Endothelial cell of umbilical vein (primary cell): Measurements from ENCODE around the gene CALN1. TPM values are rescaled to one million over a fixed set of nuclear protein-coding genes. Genes with fewer than 3 reads are reported as not detected.

ENCODE experiments used
- BruUV-seq: library from RNA; stranded (reverse); fragments of 400-500 nt; replicated peaks from 2 replicates; lab custom pipeline; 2021; lab: Mats Ljungman, UMichigan
- CTCF ChIA-PET: fragments of 300-600, 350-600 bp; sonication (Branson Sonifier 250); formaldehyde crosslinking; loops from one replicate; lab custom pipeline; 2021; ENCODE audit warnings: antibody characterized with exemption, inconsistent platforms; lab: Charles Lee
- POLR2A ChIA-PET: fragments of 300-600, 350-600 bp; sonication (Branson Sonifier 250); formaldehyde crosslinking; loops from one replicate; lab custom pipeline; 2021; ENCODE audit warnings: antibody characterized with exemption, inconsistent platforms; lab: Charles Lee
- DNase-seq: peaks from one replicate; pipeline ENCODE4 v3.0.0-alpha.2; 2011; ENCODE audit warnings: low read depth, low spot score
- FAIRE-seq: peaks from 2 replicates; lab custom pipeline; 2011; peaks lifted over from hg19 to GRCh38; lab: Jason Lieb, UNC
- H2AFZ ChIP-seq: 2 replicates; pipeline ENCODE4 v1.6.0; 2012; ENCODE audit warnings: low read depth, low read length, control low read depth, inconsistent platforms
- H3K27ac ChIP-seq: 2 replicates; pipeline ENCODE4 v1.5.1; 2011; ENCODE audit warnings: low read depth, mild to moderate bottlenecking, control low read depth, low read length, moderate library complexity; ENCODE audit not compliant: insufficient read depth
- H3K27me3 ChIP-seq, 2 experiments: 2 replicates each; pipeline versions ENCODE4 v1.6.0 to v1.6.1; 2011; ENCODE audit warnings: low read length in 2 of 2, mixed read lengths in 1 of 2; ENCODE audit not compliant: control insufficient read depth in 2 of 2, insufficient read depth in 2 of 2
- H3K36me3 ChIP-seq, 2 experiments: 2 replicates in 1 of 2; 3 replicates in 1 of 2; pipeline ENCODE4 v1.5.1; 2011; ENCODE audit warnings: low read length in 2 of 2, mild to moderate bottlenecking in 1 of 2, moderate library complexity in 1 of 2; ENCODE audit not compliant: control insufficient read depth in 2 of 2, insufficient read depth in 2 of 2; ENCODE audit errors: extremely low read depth in 1 of 2
- H3K4me1 ChIP-seq: 3 replicates; pipeline ENCODE4 v1.5.1; 2011; ENCODE audit warnings: mild to moderate bottlenecking, low read length; ENCODE audit not compliant: control insufficient read depth, insufficient read depth; ENCODE audit errors: extremely low read depth
- H3K4me2 ChIP-seq: 2 replicates; pipeline ENCODE4 v1.6.1; 2011; ENCODE audit warnings: low read length, control low read depth, mixed read lengths; ENCODE audit not compliant: insufficient read depth
- H3K4me3 ChIP-seq, 3 experiments: fragments of 200-600 bp in 1 of 3; sonication (generic), shearing (Covaris generic) in 1 of 3; replicated peaks in 1 of 3; 2 replicates each; pipeline ENCODE4 v1.5.1; 2011 to 2016; ENCODE audit warnings: control low read depth in 3 of 3, low read length in 3 of 3, mild to moderate bottlenecking in 2 of 3, inconsistent platforms in 1 of 3, low read depth in 1 of 3, moderate library complexity in 1 of 3; ENCODE audit not compliant: insufficient read depth in 1 of 3
- H3K79me2 ChIP-seq: 2 replicates; pipeline ENCODE4 v1.6.0; 2012; ENCODE audit warnings: low read length, inconsistent platforms; ENCODE audit not compliant: control insufficient read depth, insufficient read depth
- H3K9ac ChIP-seq: replicated peaks from 2 replicates; pipeline ENCODE3; 2011; ENCODE audit warnings: low read length, control low read depth; ENCODE audit not compliant: insufficient read depth; ENCODE audit errors: extremely low read depth
- H3K9me1 ChIP-seq: replicated peaks from 3 replicates; pipeline ENCODE4 v1.6.0; 2011; ENCODE audit warnings: mild to moderate bottlenecking, low read length; ENCODE audit not compliant: control insufficient read depth, insufficient read depth; ENCODE audit errors: extremely low read depth
- H3K9me3 ChIP-seq: replicated peaks from 2 replicates; pipeline ENCODE4 v1.5.1; 2012; ENCODE audit warnings: low read length, inconsistent platforms; ENCODE audit not compliant: control insufficient read depth, insufficient read depth
- H4K20me1 ChIP-seq: replicated peaks from 2 replicates; pipeline ENCODE3; 2011; ENCODE audit warnings: mild to moderate bottlenecking, low read length; ENCODE audit not compliant: control insufficient read depth, insufficient read depth; ENCODE audit errors: extremely low read depth
- EZH2 ChIP-seq: IDR thresholded peaks from 2 replicates; pipeline ENCODE4 v1.6.1; 2012; ENCODE audit warnings: borderline replicate concordance, low read depth, mild to moderate bottlenecking, moderate library complexity, low read length, inconsistent platforms; ENCODE audit not compliant: severe bottlenecking
- FOS ChIP-seq: IDR thresholded peaks from 2 replicates; pipeline ENCODE4 v1.6.1; 2011; ENCODE audit warnings: mild to moderate bottlenecking, low read length, moderate library complexity, borderline replicate concordance; ENCODE audit not compliant: insufficient read depth
- GATA2 ChIP-seq: IDR thresholded peaks from 2 replicates; pipeline ENCODE4 v1.7.0; 2011; ENCODE audit warnings: low read depth, mild to moderate bottlenecking, moderate library complexity, mixed read lengths, low read length; ENCODE audit not compliant: insufficient read length, insufficient read depth
- JUN ChIP-seq: IDR thresholded peaks from 2 replicates; pipeline ENCODE4 v1.6.1; 2011; ENCODE audit warnings: borderline replicate concordance, low read depth; ENCODE audit not compliant: insufficient read length, insufficient read depth
- MYC ChIP-seq: IDR thresholded peaks from one replicate; pipeline ENCODE4 v1.6.1; 2011; ENCODE audit warnings: mild to moderate bottlenecking, low read depth, low read length
- POLR2A ChIP-seq: IDR thresholded peaks from 2 replicates; pipeline ENCODE4 v1.6.1; 2012; ENCODE audit warnings: low read depth, mild to moderate bottlenecking, control low read depth, low read length
- POLR2AphosphoS5 ChIP-seq: IDR thresholded peaks from 2 replicates; pipeline ENCODE4 v1.6.1; 2012; ENCODE audit warnings: low read depth, mild to moderate bottlenecking, control low read depth, low read length, moderate library complexity; ENCODE audit not compliant: insufficient read depth
- dilution Hi-C: fragments of 300-500 bp; cut with MboI; formaldehyde crosslinking; loops from one replicate; pipeline ENCODE4 v1.15.0; 2019; ENCODE audit warnings: low sequenced_read_pairs; ENCODE audit not compliant: extremely low pct_ligation_motif_present
- intact Hi-C: fragments of 100-400 bp; cut with micrococcal nuclease; formaldehyde crosslinking; loops from one replicate; pipeline ENCODE4 v1.10.0; 2022
- polyA plus RNA-seq, 4 experiments: library from polyadenylated mRNA; depleted of rRNA in 3 of 4; stranded (reverse) in 3 of 4; unstranded in 1 of 4; fragments of >200 nt; gene quantifications; 2 replicates each; pipeline versions ENCODE4 v1.2.1 to v1.2.3, GENCODE V29; 2011 to 2012; ENCODE audit warnings: missing spikeins in 1 of 4
- total RNA-seq: library from RNA; stranded (reverse); gene quantifications from 2 replicates; pipeline ENCODE4 v1.2.3, GENCODE V29; 2021
- TF ChIP-seq, protein P1 (sequence below): IDR thresholded peaks from 2 replicates; pipeline ENCODE4 v1.6.1; 2011; ENCODE audit not compliant: insufficient read depth, insufficient read length
- TF ChIP-seq, protein P2 (sequence below), 2 donors: IDR thresholded peaks; 1 replicate in 1 of 2; 2 replicates in 1 of 2; pipeline ENCODE4 v1.5.1; 2011; ENCODE audit warnings: low read length in 2 of 2, mild to moderate bottlenecking in 2 of 2, moderate library complexity in 2 of 2, control low read depth in 1 of 2, inconsistent platforms in 1 of 2, low read depth in 1 of 2; ENCODE audit not compliant: insufficient read depth in 1 of 2; ENCODE audit errors: extremely low read depth in 1 of 2

Gene CALN1
- total and polyA plus RNA-seq, 2 donors (not counting 3 experiments of a cell fraction or from before 2014, with no cell fraction given), result not detected

DNA sequence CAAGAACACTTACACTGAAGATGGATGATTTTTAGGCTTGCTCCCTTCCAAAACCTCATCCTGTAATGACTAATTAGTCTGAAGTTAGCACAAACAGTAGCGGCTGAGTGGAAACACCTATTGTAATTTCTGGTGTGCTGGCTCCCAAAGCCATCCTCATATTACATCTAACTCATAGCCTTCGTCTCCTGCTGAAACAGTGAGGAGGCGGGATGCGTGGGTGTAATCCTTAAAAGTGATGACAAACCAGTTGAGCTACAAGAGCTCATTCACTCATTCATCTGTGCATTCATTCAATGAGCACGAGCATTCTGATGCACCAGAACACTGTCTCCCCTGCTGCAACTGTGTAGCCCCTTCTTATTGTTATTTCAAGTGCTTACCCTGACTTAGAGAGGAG lies 235.3 kb downstream of the CALN1 start:
- no peak for FAIRE-seq
- Histone ChIP-seq H3K4me1 (no peaks in the 10 kb centered on the region), H3K27me3 (no peaks in the 10 kb centered on the region), H3K9ac (no peak overlapping the region), H4K20me1 (no peaks in the 10 kb centered on the region), H3K4me3 (no peak overlapping the region), H3K79me2 (no peaks in the 10 kb centered on the region), H3K36me3 (no peaks in the 10 kb centered on the region), H3K9me1 (no peaks in the 10 kb centered on the region), H3K9me3 (no peaks in the 10 kb centered on the region), H3K27ac (no peak overlapping the region), H3K4me2 (no peak overlapping the region), H2AFZ (no peak overlapping the region)
- dilution Hi-C loops, result no loop called here
- CTCF ChIA-PET, result no interaction called here
- no TSS peak for BruUV-seq
- intact Hi-C loops, result no loop called here
- POLR2A ChIA-PET, result no interaction called here
- TF ChIP-seq, protein P1, sequence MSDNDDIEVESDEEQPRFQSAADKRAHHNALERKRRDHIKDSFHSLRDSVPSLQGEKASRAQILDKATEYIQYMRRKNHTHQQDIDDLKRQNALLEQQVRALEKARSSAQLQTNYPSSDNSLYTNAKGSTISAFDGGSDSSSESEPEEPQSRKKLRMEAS, result no peak
- TF ChIP-seq, protein P2, sequence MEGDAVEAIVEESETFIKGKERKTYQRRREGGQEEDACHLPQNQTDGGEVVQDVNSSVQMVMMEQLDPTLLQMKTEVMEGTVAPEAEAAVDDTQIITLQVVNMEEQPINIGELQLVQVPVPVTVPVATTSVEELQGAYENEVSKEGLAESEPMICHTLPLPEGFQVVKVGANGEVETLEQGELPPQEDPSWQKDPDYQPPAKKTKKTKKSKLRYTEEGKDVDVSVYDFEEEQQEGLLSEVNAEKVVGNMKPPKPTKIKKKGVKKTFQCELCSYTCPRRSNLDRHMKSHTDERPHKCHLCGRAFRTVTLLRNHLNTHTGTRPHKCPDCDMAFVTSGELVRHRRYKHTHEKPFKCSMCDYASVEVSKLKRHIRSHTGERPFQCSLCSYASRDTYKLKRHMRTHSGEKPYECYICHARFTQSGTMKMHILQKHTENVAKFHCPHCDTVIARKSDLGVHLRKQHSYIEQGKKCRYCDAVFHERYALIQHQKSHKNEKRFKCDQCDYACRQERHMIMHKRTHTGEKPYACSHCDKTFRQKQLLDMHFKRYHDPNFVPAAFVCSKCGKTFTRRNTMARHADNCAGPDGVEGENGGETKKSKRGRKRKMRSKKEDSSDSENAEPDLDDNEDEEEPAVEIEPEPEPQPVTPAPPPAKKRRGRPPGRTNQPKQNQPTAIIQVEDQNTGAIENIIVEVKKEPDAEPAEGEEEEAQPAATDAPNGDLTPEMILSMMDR (IDR thresholded peaks at IDR 0.05; ENCODE audit: extremely low read depth in 1 of 2, insufficient read depth in 1 of 2, low read depth in 1 of 2, low read length in 2 of 2), result no peak
- no peak for TF ChIP-seq EZH2
- no peak for TF ChIP-seq JUN
- DNase-seq, result no peak

DNA sequence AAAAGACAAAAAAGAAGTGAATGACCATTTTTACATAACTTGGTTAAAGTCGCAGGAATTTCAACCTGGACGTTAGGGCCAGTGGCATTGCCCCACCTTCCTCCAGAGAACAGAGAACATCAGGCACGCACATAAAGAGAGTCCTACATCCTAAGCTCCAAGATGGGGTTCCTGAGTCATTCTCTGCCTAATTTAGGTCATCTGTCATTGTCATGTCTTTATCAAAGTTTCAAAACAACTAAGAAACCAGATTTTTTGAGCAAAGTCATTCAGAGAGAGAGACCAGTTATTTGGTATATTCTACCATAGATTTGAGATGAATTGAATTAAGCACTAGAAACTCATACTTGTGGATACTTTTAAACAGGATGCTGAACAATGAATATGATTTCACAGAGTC lies 241.7 kb downstream of the CALN1 start:
- H2AFZ ChIP-seq, result no peak overlapping the region
- H3K79me2 ChIP-seq, result no peaks in the 10 kb centered on the region
- no peak overlapping the region for H3K4me2 ChIP-seq
- no peaks in the 10 kb centered on the region for H4K20me1 ChIP-seq
- no peak for DNase-seq
- H3K4me1 ChIP-seq, result no peaks in the 10 kb centered on the region
- ChIA-PET CTCF (no interaction called here), POLR2A (no interaction called here)
- no TSS peak for BruUV-seq
- dilution Hi-C loops (no loop called here), intact Hi-C loops (no loop called here)
- H3K27ac ChIP-seq, result no peak overlapping the region
- no peaks in the 10 kb centered on the region for H3K9me1 ChIP-seq
- H3K9ac ChIP-seq, result no peak overlapping the region
- no peak for FAIRE-seq
- H3K27me3 ChIP-seq, result no peaks in the 10 kb centered on the region
- peaks cover 3% of the 10 kb centered on the region for H3K9me3 ChIP-seq
- TF ChIP-seq, protein P2 (IDR thresholded peaks at IDR 0.05; ENCODE audit: extremely low read depth in 1 of 2, insufficient read depth in 1 of 2, low read depth in 1 of 2, low read length in 2 of 2), result no peak
- TF ChIP-seq, protein P1, result no peak
- no peak for TF ChIP-seq GATA2
- TF ChIP-seq POLR2A, result no peak
- no peak for TF ChIP-seq MYC
- TF ChIP-seq POLR2AphosphoS5, result no peak
- TF ChIP-seq EZH2, result no peak
- TF ChIP-seq JUN, result no peak
- no peak for TF ChIP-seq FOS
- H3K4me3 ChIP-seq, result no peak overlapping the region
- H3K36me3 ChIP-seq, result no peaks in the 10 kb centered on the region
